Raji (cell line): ENCODE results near the gene ZCCHC14.

Experiments used
- POLR2A ChIP-seq: IDR thresholded peaks from 2 replicates; pipeline ENCODE4 v1.6.1; 2011; ENCODE audit warnings: low read depth, low read length, control low read depth; ENCODE audit not compliant: insufficient read depth

Gene ZCCHC14

GRCh38 chr16:87442581-87442966, 50.2 kb downstream of the ZCCHC14 start:
- no peak for TF ChIP-seq POLR2A

GRCh38 chr16:87441886-87442580, 50.8 kb downstream of the ZCCHC14 start:
- no peak for TF ChIP-seq POLR2A

GRCh38 chr16:87439926-87440325, 52.9 kb downstream of the ZCCHC14 start:
- no peak for TF ChIP-seq POLR2A

GRCh38 chr16:87438611-87438985, 54.2 kb downstream of the ZCCHC14 start:
- no peak for TF ChIP-seq POLR2A

- TF ChIP-seq POLR2A: no peak
Observed at GRCh38 chr16:87437911-87438610, 54.8 kb downstream of the ZCCHC14 start.

DNA sequence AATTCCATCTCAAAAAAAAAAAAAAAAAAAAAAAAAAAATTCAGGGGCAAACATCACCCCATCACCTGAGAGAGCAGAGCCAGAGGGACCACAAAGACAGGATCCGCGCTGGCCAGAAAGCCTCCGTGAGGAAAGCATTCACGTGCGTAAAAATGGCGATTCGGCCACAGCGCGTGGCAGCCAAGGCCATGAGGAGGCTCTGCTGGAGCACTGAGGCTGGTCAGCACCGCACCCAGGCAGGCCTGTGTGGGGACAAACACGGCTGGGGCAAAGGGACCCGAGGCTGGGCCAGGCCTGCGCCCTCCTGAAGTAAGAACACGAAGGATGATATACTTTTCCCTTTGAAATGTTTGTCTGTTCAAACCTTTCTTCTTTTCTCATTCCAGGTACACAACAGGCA, 55.5 kb downstream of the ZCCHC14 start:
- no peak for TF ChIP-seq POLR2A

DNA sequence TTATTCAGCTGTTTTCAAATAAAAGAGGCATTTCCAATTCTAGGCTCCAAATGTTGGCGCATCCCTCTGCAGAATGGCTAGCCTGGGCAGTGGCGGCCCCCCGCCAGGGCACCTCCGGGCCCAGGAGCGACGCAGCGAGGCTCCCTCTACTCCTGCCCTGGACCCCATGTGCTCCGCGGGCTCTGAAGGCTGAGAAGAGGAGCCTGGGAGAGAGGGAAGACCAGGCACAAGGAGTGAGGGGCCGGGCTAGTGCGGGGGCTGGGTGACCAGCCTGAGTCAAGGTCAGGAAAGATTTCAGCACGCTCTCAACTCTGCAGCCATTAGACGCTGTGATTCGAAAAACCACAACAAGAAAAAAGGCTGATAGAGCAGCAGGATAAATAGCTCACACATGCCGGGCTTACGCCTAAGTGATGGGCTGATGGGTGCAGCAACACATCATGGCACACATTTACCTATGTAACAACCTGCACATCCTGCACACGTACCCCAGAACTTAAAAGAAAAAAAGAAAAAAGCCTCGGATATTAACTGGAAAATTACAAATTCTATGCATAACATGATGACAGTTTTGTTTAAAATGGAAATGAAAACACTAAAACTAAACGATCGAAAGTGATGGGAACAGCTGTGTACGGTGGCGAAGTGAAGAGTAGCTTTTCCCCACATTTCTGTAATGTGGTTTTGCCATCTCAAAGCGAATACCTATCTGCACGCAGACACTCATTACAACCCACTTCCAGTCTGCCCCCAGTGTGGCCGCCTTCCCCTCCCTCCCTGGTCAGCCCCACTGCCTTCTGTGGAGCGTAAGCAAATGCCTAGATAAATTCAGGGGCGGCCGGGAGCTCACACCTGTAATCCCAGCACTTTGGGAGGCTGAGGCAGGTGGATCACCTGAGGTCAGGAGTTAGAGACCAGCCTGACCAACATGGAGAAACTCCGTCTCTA, 56.3 kb downstream of the ZCCHC14 start:
- no peak for TF ChIP-seq POLR2A

- no peak for TF ChIP-seq POLR2A
Observed at GRCh38 chr16:87435372-87436224, 57.2 kb downstream of the ZCCHC14 start.

GRCh38 chr16:87434146-87434667, 58.6 kb downstream of the ZCCHC14 start:
- TF ChIP-seq POLR2A: no peak

DNA sequence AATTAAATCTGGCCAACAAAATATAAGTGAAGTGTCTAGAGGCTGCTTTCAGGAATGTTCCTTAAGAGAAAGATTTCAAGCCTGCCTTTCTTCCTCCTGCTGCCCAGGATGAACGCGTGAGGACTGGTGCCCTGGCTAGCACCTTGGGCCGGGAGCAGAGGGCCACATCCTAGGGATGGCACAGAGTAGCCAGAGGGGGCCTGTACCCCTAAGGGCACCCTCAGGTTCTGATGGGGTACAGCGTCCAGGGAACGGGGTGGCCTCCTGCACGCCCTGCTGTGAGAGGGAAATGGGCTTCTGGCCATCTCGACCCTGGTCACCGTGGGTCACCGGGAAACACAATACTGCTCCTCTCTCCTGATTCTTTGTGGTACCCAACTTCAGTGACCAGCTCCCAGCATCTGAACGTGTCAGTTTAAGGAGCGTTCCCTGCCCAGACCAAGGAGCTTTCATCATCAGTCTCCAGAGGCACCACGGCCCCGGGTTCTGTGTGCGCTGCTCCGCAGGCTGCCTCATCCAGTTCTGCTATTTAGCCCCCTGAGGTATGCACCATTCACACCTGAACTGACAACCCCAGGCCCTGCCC, 60.4 kb downstream of the ZCCHC14 start:
- TF ChIP-seq POLR2A: no peak

GRCh38 chr16:87431926-87432325, 60.9 kb downstream of the ZCCHC14 start:
- no peak for TF ChIP-seq POLR2A

GRCh38 chr16:87426423-87427215, 66.2 kb downstream of the ZCCHC14 start:
- no peak for TF ChIP-seq POLR2A

- no peak for TF ChIP-seq POLR2A
Observed at GRCh38 chr16:87425941-87426340, 66.9 kb downstream of the ZCCHC14 start.
